GM03348 (cell line): Measurements from ENCODE around the gene CLPSL2.
A peak's percentile ranks its signal among the peaks of the same experiment; 100 is the strongest.

Experiments used
- DNase-seq: peaks from one replicate; pipeline ENCODE4 v3.0.0; 2012; ENCODE audit warnings: low spot score

CLPSL2 gene

GRCh38 chr6:35787266-35788218, 11.1 kb downstream of the CLPSL2 start:
- no peak for DNase-seq

- no peak for DNase-seq
These were observed 12.1 kb downstream of the CLPSL2 start for GRCh38 chr6:35788423-35788982.

- no peak for DNase-seq
These were observed 14.3 kb downstream of the CLPSL2 start for GRCh38 chr6:35790683-35791082.

GRCh38 chr6:35794536-35795452, 18.4 kb downstream of the CLPSL2 start:
- no peak for DNase-seq

- DNase-seq = no peak
These were observed 19.2 kb downstream of the CLPSL2 start for GRCh38 chr6:35795453-35796071.

GRCh38 chr6:35796236-35796635, 19.8 kb downstream of the CLPSL2 start:
- no peak for DNase-seq

GRCh38 chr6:35797837-35798526, 21.6 kb downstream of the CLPSL2 start:
- no peak for DNase-seq

GRCh38 chr6:35798706-35799105, 22.3 kb downstream of the CLPSL2 start:
- DNase-seq = no peak

- no peak for DNase-seq
These were observed 24.8 kb downstream of the CLPSL2 start for GRCh38 chr6:35801148-35801547.

- DNase-seq = peak; percentile 84
These were observed 28.8 kb downstream of the CLPSL2 start, which contains the start of gene LHFPL5 for GRCh38 chr6:35804996-35805736. LHFPL5 (plus strand) TSS chr6:35805352; CDS start chr6:35805671, 319 bp downstream.

- DNase-seq = no peak
These were observed 32.3 kb downstream of the CLPSL2 start for GRCh38 chr6:35808688-35809087.

- DNase-seq = no peak
These were observed 33.4 kb downstream of the CLPSL2 start for GRCh38 chr6:35809809-35810208.

GRCh38 chr6:35810971-35811698, 34.7 kb downstream of the CLPSL2 start:
- DNase-seq = no peak

- no peak for DNase-seq
These were observed 35.2 kb downstream of the CLPSL2 start for GRCh38 chr6:35811699-35811995.

- DNase-seq = no peak
These were observed 41.1 kb downstream of the CLPSL2 start for GRCh38 chr6:35817515-35817914.

GRCh38 chr6:35823601-35824000, 47.2 kb downstream of the CLPSL2 start:
- DNase-seq = no peak

- DNase-seq = no peak
These were observed 48.3 kb downstream of the CLPSL2 start for GRCh38 chr6:35824552-35825192.
